ENCODE results near the gene PLEKHH1.
"Not testable (repeated sequence)": the region's sequence is repeated elsewhere in the genome, so short reads cannot be mapped to it uniquely, and the experiment has no call there.

The PLEKHH1 gene

DNA sequence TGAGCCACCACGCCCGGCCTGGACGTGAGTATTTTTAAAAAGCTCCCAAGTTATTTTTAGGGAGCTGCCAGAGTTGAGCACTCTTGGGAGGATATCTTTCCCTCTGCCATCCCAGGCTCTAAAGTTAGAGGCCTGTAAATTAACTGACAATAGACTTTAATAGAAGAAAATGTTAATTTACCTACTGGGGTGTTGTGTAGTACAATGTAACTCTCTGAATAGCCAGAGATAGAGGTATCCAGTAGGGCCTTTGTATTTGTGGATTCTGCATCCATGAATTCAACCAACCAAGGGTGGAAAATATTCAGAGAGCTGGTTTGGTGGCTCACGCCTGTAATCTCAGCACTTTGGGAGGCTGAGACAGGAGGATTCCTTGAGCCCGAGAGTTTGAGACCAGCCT is 74.6 kb downstream of the PLEKHH1 start:
- H3K27ac Mint-ChIP-seq: no peak overlapping the region
- no peaks in the 10 kb centered on the region for H3K9me3 Mint-ChIP-seq
- H3K27me3 Mint-ChIP-seq: no peaks in the 10 kb centered on the region
- ATAC-seq (replicated peaks) (no peak), DNase-seq (no peak)
- no peaks in the 10 kb centered on the region for H3K36me3 Mint-ChIP-seq
- H3K4me1 Mint-ChIP-seq: peaks cover 6 to 14% of the 10 kb centered on the region in 2 donors
- no peak overlapping the region for H3K4me3 Mint-ChIP-seq

DNA sequence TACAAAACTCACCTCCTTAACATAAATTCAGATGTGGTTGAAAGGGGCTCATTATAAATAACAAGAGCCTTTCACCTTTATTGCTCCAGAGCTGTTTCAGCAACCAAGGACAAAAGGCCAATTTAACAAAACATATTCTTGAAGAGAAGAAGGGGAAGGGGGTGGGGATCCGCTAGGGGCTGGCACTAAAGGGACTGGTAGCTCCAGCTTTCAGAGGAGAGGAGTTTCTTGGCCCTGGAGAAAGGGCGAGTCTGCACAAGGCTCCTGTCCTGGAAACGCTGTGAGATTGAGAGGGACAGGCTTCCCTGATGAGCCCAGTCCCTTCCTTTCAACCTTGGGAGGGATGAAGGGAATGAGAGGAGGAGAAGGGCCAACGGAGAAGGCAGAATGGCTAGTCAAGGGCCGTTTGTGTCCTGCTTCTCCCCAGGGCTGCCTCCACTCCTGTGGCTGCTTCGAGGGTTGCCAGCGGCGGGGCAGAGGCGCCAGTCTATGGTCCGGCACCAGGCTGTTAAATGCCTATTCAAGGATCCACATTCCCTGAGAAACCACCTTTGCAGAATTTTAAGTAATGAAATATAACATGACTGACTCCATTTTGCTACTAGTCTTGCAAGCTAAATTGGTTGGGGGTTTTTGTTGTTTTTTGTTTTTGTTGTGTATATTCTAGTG is 76.7 kb downstream of the PLEKHH1 start:
- no peaks in the 10 kb centered on the region for H3K4me1 Mint-ChIP-seq
- H3K27me3 Mint-ChIP-seq: no peaks in the 10 kb centered on the region
- no peak for ATAC-seq (replicated peaks)
- H3K9me3 Mint-ChIP-seq: no peaks in the 10 kb centered on the region
- H3K27ac Mint-ChIP-seq: no peak overlapping the region
- H3K36me3 Mint-ChIP-seq: no peaks in the 10 kb centered on the region
- no peak overlapping the region for H3K4me3 Mint-ChIP-seq
- DNase-seq: no peak

DNA sequence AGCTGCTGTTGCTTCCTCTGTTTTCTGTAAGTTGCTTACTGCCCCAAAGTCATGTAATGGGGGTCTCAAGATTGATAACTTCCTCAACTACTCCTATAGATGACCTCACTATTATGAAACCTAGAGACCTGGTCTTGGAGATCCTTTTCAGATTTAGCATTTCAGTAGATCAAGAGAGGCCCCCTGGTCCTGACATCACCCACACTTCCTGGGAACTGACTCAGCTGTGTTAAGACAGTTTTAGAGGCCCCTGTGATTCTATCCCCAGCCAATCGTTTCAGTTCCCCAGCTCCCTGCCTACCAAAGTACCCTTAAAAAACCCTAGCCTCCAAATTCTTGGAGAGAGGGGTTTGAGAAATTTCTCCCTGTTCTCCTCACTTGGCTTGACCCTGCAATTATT is 77.4 kb downstream of the PLEKHH1 start:
- no peak for DNase-seq
- no peaks in the 10 kb centered on the region for H3K4me1 Mint-ChIP-seq
- H3K27ac Mint-ChIP-seq: no peak overlapping the region
- no peaks in the 10 kb centered on the region for H3K27me3 Mint-ChIP-seq
- no peaks in the 10 kb centered on the region for H3K9me3 Mint-ChIP-seq
- H3K36me3 Mint-ChIP-seq: no peaks in the 10 kb centered on the region
- H3K4me3 Mint-ChIP-seq: no peak overlapping the region
- ATAC-seq (replicated peaks): peak; percentile 55 to 56

DNA sequence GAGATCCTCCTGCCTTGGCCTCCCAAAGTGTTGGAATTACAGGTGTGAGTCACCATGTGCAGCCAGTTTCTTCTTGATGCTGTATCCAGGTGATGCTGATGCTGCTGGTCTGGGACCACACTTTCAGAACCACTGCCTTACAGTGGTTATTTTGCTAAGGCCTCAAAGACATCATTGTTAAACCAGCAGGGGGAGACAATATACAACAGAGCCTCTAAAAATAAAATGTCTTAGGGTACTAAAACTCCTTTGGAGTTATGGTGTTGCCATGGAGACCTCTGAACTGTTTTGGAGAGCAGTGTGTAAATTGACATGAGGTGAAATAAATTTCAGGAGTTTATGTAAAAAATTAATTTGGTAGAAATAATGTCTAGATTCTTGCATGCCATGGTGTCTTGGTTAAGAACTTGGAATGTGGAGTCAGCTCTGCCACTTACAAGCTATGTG is 85.5 kb downstream of the PLEKHH1 start:
- peak; percentile 3 for DNase-seq
- Mint-ChIP-seq H3K36me3 (no peaks in the 10 kb centered on the region), H3K27ac (peak overlapping the region; percentile 91), H3K4me3 (peak overlapping the region; percentile 66 to 92), H3K4me1 (peaks cover 15 to 22% of the 10 kb centered on the region in 2 donors), H3K27me3 (peaks cover 3 to 13% of the 10 kb centered on the region in 2 donors), H3K9me3 (no peaks in the 10 kb centered on the region)
- peak; percentile 50 to 57 for ATAC-seq (replicated peaks)

DNA sequence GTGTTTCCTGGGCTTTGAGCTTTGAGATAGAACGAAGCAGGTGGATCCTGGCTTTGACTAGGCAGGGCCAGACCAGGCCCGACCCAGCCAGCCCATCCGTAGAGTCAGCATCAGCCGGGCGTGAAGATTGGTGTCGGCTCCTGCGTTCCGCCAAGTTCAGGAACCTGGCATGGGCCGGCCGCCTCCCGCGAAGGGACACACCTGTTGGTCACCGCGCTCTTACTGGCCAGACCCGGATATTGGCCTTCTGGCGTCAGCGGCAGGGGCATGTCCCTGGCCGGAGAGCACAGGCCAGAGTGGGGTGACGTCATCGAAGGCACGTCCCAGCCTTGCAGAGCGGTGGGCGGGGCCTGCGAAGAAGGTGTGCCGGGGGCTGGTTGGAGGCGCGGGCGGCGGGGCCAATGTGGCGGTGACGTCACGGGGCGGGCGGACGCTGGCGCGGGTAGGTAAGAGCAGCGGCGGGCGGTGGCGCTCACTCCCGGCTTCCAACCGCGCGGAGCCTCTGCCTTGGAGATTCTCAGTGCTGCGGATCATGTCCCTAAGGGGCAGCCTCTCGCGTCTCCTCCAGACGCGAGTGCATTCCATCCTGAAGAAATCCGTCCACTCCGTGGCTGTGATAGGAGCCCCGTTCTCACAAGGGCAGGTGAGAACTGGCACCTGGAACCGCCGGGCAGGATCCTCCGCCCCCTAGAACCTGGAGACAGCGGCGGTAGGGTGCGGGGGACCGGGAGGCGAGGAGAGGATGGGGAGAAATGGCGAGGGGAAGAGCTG is 86.5 kb downstream of the PLEKHH1 start, which contains the start of gene ARG2:
ARG2 (plus strand) TSS at position 475 of the 771 bp plus-strand sequence; CDS start at position 533, 58 bp downstream.
- H3K36me3 Mint-ChIP-seq: peaks cover 0 to 1% of the 10 kb centered on the region in 2 donors
- peak; percentile 88 for DNase-seq
- peak within 1 kb of the TSS; percentile 87 to 92 for H3K4me3 Mint-ChIP-seq
- H3K27me3 Mint-ChIP-seq: peaks cover 3 to 13% of the 10 kb centered on the region in 2 donors
- H3K27ac Mint-ChIP-seq: peak within 1 kb of the TSS; percentile 93
- H3K9me3 Mint-ChIP-seq: no peaks in the 10 kb centered on the region
- ATAC-seq (replicated peaks): peak; percentile 93 to 96
- H3K4me1 Mint-ChIP-seq: peaks cover 15 to 22% of the 10 kb centered on the region in 2 donors

DNA sequence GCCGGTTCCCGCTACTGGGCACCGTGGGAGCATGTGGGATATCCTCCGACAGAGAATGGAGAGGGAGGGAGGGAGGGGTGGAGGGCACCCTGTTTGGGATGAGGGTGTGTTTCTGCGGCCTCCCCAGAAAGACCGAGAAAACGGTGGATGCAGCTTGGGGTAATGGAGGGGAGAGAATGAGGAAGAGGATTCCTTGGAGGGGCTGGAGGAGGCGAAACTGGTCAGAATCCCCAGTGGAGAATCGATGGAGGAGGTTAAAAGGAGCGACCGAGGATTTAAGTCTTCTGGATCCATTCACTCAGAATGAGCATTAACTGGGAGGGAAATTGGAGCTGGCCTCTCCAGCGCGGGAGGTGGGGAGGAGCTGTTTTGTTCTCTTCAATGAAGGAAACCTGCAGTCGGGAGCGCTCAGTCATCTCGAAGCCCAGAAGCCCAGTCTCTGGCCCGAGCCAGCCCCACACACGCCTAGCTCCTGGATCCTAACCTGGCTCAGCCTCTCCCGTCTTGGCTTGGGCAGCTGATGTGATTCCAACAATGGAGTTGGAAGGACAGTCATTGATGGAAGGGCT is 87.2 kb downstream of the PLEKHH1 start:
- no peak for DNase-seq
- ATAC-seq (replicated peaks): no peak
- Mint-ChIP-seq H3K36me3 (peaks cover 0 to 1% of the 10 kb centered on the region in 2 donors), H3K9me3 (no peaks in the 10 kb centered on the region), H3K27ac (peak overlapping the region; percentile 71), H3K4me1 (peaks cover 15 to 22% of the 10 kb centered on the region in 2 donors), H3K27me3 (peaks cover 3 to 13% of the 10 kb centered on the region in 2 donors), H3K4me3 (peak overlapping the region; percentile 87 to 92)

DNA sequence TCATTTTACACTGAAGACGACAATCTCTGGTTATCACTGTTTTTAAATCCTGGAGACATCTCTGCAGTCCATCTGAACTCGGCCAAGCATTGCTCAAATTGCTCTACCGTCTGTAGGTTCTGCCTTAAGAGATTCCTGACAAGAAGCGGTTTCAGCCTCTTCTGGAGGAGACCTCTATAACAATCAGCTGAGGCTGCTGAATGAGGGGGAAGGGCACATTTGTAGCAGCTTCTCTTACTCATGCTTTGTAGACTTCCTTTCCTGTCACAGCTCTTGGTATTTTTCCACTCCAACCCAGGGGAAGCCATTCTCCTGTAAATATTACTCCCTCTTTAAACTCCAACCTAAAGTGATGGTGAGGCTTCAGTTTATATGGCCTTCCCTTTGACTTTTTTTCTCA is 89.6 kb downstream of the PLEKHH1 start:
- no peaks in the 10 kb centered on the region for H3K9me3 Mint-ChIP-seq
- peaks cover 0 to 13% of the 10 kb centered on the region in 2 donors for H3K27me3 Mint-ChIP-seq
- peak overlapping the region; percentile 47 for H3K27ac Mint-ChIP-seq
- no peak overlapping the region for H3K4me3 Mint-ChIP-seq
- H3K4me1 Mint-ChIP-seq: peaks cover 15 to 22% of the 10 kb centered on the region in 2 donors
- ATAC-seq (replicated peaks): no peak
- DNase-seq: no peak
- peaks cover 0 to 1% of the 10 kb centered on the region in 2 donors for H3K36me3 Mint-ChIP-seq

DNA sequence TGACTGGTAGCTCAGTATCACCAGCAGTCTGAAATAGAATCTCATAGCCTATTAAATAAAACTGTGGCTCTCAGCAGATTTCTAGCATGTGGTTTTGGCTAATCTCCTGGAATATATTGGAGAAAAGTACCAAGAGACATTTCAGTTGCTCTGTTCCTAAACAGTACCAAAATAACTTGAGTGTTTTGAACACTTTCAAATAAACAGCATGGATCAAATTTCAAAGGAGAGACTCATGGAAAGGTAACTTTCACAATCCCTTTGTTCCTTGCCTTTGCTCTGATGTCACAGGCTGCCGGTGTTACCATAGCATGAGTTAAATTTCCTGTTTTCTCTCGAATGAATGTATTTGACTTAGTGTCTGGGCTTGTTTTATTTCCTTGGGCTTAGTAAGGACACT is 90.0 kb downstream of the PLEKHH1 start:
- H3K9me3 Mint-ChIP-seq: no peaks in the 10 kb centered on the region
- no peak for DNase-seq
- H3K4me3 Mint-ChIP-seq: no peak overlapping the region
- no peak overlapping the region for H3K27ac Mint-ChIP-seq
- peaks cover 15 to 22% of the 10 kb centered on the region in 2 donors for H3K4me1 Mint-ChIP-seq
- peaks cover 0 to 13% of the 10 kb centered on the region in 2 donors for H3K27me3 Mint-ChIP-seq
- ATAC-seq (replicated peaks): no peak
- H3K36me3 Mint-ChIP-seq: peaks cover 0 to 1% of the 10 kb centered on the region in 2 donors

DNA sequence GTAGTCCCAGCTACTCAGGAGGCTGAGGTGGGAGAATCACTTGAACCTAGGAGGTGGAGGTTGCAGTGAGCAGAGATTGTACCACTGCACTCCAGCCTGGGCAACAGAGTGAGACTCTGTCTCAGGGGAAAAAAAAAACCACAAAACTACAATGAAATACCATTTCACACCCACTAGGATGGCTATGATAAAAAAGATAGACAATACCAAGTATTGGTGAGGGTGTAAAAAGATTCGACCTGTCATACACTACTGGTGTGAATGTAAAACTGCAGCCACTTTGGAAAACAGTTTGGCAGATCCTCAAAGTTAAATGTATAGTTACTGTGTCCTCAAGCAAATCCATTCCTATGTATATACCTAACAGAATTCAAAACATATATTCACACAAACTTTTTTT is 93.0 kb downstream of the PLEKHH1 start:
- not testable (repeated sequence) for H3K27me3 Mint-ChIP-seq; H3K4me1 Mint-ChIP-seq; ATAC-seq (replicated peaks); H3K4me3 Mint-ChIP-seq; H3K9me3 Mint-ChIP-seq; DNase-seq; H3K36me3 Mint-ChIP-seq; H3K27ac Mint-ChIP-seq

DNA sequence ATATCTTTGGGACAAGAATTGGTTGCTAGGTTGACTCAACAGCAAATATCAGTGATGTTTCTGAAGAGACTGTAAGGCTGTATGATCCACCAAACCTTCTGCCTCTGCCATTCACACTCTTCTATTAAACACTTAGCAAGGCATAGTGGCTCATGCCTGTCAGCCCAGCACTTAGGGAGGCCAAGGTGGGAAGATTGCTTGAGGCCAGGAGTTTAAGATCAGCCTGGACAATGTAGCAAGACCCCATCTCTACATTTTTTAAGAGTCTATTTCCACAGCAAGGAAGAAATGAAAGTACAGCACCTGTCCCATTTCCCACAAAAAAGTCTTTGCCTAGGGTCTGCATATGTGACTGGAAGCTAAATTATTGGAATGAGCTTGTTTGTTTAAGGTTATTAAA is 94.4 kb downstream of the PLEKHH1 start:
- no peak for ATAC-seq (replicated peaks)
- Mint-ChIP-seq H3K4me1 (peaks cover 0 to 2% of the 10 kb centered on the region in 2 donors), H3K27me3 (no peaks in the 10 kb centered on the region), H3K9me3 (no peaks in the 10 kb centered on the region), H3K36me3 (peaks cover 2 to 5% of the 10 kb centered on the region in 2 donors), H3K27ac (no peak overlapping the region), H3K4me3 (no peak overlapping the region)
- no peak for DNase-seq

DNA sequence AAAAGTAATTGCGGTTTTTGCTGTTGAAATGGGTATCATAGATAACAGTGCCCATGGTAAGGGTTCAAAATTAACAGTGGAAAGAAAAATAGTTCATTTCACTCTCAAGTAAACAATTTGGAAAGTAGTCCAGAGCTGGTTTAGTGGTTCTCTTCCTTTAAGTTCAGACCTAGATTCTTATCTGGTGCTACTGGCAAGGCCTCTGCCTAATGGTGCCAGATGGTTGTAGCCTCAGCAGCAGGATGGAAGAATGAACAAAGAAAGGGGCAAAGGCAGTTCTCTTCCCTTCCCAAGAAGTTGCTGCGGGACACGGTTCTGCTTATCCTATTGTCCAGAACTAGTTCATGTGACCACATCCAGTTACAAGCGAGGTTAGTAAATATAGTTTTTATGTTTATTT is 97.1 kb downstream of the PLEKHH1 start:
- DNase-seq (no peak), ATAC-seq (replicated peaks) (no peak)
- peaks cover 7 to 9% of the 10 kb centered on the region in 2 donors for H3K36me3 Mint-ChIP-seq
- no peaks in the 10 kb centered on the region for H3K4me1 Mint-ChIP-seq
- H3K27ac Mint-ChIP-seq: no peak overlapping the region
- H3K4me3 Mint-ChIP-seq: no peak overlapping the region
- H3K9me3 Mint-ChIP-seq: no peaks in the 10 kb centered on the region
- H3K27me3 Mint-ChIP-seq: no peaks in the 10 kb centered on the region

DNA sequence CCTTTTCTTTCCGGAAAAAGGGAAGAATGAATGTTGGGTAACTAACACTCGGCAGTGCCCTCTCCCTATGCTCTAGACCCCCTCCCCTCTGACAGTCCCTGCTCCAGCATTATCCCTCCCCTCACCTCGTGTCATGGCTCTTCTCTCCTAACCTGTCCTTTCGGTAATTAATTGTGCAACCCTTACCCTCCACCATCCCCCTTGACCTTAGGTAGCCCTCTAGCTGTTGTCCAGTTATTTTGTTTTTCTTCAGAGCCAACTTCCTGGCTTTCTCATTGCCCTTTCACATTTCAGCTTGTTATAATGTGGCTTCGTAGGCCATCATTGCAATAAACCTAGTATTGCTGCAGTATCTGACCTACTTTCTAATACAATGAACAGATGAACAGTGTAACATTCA is 97.8 kb downstream of the PLEKHH1 start:
- Mint-ChIP-seq H3K4me3 (no peak overlapping the region), H3K9me3 (no peaks in the 10 kb centered on the region), H3K27me3 (no peaks in the 10 kb centered on the region), H3K4me1 (no peaks in the 10 kb centered on the region), H3K27ac (no peak overlapping the region), H3K36me3 (peaks cover 7 to 9% of the 10 kb centered on the region in 2 donors)
- DNase-seq (no peak), ATAC-seq (replicated peaks) (no peak)

DNA sequence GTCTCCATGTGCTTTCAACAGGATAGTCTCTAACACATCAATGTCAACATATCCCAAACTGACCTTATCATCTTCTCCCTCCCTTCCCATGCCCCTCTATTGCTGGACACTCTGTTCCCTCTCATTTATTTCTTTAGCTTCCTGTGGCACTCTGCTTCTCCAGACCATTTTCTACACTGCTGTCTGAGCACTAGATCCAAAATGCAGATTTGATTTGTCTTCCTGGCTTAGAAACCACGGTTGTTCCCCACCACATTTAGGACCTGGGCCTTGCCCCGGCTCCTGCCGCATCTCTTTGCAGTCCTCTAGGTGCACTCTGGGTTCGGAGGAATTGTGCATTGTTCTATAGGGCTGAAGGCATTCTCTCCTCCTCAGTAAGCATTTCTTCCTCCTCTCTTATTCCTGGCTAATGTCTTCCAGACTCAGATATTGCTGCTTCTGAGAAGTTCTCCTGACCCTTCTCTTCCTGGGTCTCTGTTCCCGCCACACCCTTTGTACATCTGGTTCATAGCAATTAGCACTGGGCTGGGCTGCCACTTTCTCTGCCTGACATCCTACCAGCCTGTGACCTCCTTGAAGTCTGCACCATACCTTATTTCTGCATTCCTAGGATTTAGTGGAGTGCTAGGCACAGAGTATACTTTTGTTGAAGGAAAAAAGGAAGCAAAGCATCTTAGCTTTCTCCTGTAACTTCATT is 100.5 kb downstream of the PLEKHH1 start:
- DNase-seq: no peak
- Mint-ChIP-seq H3K9me3 (no peaks in the 10 kb centered on the region), H3K4me3 (no peak overlapping the region), H3K36me3 (peaks cover 7 to 9% of the 10 kb centered on the region in 2 donors), H3K4me1 (no peaks in the 10 kb centered on the region), H3K27me3 (no peaks in the 10 kb centered on the region), H3K27ac (no peak overlapping the region)
- no peak for ATAC-seq (replicated peaks)

DNA sequence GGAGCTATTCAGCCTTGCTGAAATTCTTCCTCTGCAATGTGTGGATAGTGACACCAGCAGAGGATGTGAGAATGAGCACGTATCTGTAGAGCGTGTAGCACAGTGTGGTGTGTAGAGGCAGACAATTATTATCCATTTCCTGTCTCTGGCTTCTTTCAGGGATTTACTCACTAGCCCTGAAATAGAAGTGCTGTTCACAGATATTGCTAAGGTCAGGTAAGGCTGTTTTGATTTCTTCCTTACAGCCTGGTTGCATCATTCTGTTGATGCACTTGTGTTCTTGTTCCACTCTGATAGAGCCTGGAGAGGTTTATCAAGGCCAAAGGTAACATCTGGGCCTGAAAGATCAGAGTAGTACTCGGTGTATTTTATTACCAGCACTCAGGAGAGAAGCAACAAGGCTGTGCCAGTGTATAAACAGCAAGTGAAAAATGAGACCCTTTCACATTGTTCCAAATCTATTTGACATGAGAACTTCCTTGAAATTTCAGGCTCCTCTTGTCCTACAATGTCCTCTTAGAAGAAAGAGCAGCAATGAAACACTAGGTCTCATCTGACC is 103.3 kb downstream of the PLEKHH1 start:
- DNase-seq: no peak
- no peak overlapping the region for H3K27ac Mint-ChIP-seq
- H3K36me3 Mint-ChIP-seq: peaks cover 5 to 9% of the 10 kb centered on the region in 2 donors

More for the DNA sequence above, 103.3 kb downstream of the PLEKHH1 start:
- Mint-ChIP-seq H3K4me1 (no peaks in the 10 kb centered on the region), H3K4me3 (no peak overlapping the region), H3K27me3 (no peaks in the 10 kb centered on the region), H3K9me3 (no peaks in the 10 kb centered on the region)
- no peak for ATAC-seq (replicated peaks)
